Panc1 (cell line): ENCODE measurements around the gene GNAS-AS1. TPM values are rescaled to one million over a fixed set of nuclear protein-coding genes. Genes with fewer than 3 reads are reported as not detected.

Experiments used
- ATAC-seq: fragments of 200-7000 bp; cut with Tn5 transposase; 2 replicates; pipeline ENCODE4 v1.9.1; 2020; ENCODE audit warnings: mild to moderate bottlenecking, moderate library complexity
- BruUV-seq: library from RNA; stranded (reverse); fragments of 400-500 nt; replicated peaks from 2 replicates; lab custom pipeline; 2021; lab: Mats Ljungman, UMichigan
- CTCF ChIA-PET: fragments of 300-600 bp; sonication (Branson Sonifier 250); formaldehyde crosslinking; loops from one replicate; lab custom pipeline; 2022; ENCODE audit warnings: antibody characterized with exemption; lab: Charles Lee
- POLR2A ChIA-PET: fragments of 300-600 bp; sonication (Branson Sonifier 250); formaldehyde crosslinking; loops from one replicate; lab custom pipeline; 2022; ENCODE audit warnings: antibody characterized with exemption; lab: Charles Lee
- DNase-seq: peaks from one replicate; pipeline ENCODE4 v3.0.0-alpha.2; 2010; ENCODE audit warnings: low read depth, low spot score
- H3K27ac ChIP-seq: 2 replicates; pipeline ENCODE4 v1.5.1; 2011; ENCODE audit warnings: mild to moderate bottlenecking, low read length, inconsistent platforms
- H3K27me3 ChIP-seq: fragments of 200-500 bp; sonication (Bioruptor generic); 2 replicates; pipeline ENCODE4 v1.6.0; 2014; ENCODE audit warnings: low read length, inconsistent platforms; ENCODE audit not compliant: control insufficient read depth, insufficient read depth
- H3K36me3 ChIP-seq: fragments of 200-500 bp; sonication (Bioruptor generic); 2 replicates; pipeline ENCODE4 v1.5.1; 2014; ENCODE audit warnings: inconsistent platforms, mild to moderate bottlenecking, low read length, moderate library complexity; ENCODE audit not compliant: control insufficient read depth, insufficient read depth
- H3K4me1 ChIP-seq: 2 replicates; pipeline ENCODE4 v1.5.1; 2011; ENCODE audit warnings: inconsistent platforms, mild to moderate bottlenecking, low read length, moderate library complexity; ENCODE audit not compliant: control insufficient read depth, insufficient read depth
- H3K4me3 ChIP-seq, 2 experiments: 2 replicates each; pipeline ENCODE4 v1.5.1; 2011 to 2012; ENCODE audit warnings: low read depth in 2 of 2, low read length in 2 of 2, mild to moderate bottlenecking in 2 of 2, inconsistent platforms in 1 of 2, moderate library complexity in 1 of 2
- H3K9me3 ChIP-seq: fragments of 200-500 bp; sonication (Bioruptor generic); 2 replicates; pipeline ENCODE4 v1.5.1; 2014; ENCODE audit warnings: low read depth, mild to moderate bottlenecking, inconsistent platforms, low read length, moderate library complexity; ENCODE audit not compliant: control insufficient read depth, insufficient read depth
- POLR2AphosphoS5 ChIP-seq: IDR thresholded peaks from 2 replicates; pipeline ENCODE4 v1.6.1; 2012; ENCODE audit warnings: mild to moderate bottlenecking, low read depth, low read length, moderate library complexity
- SIN3A ChIP-seq: IDR thresholded peaks from 2 replicates; pipeline ENCODE4 v1.6.1; 2012; ENCODE audit warnings: low read depth, mild to moderate bottlenecking, low read length, moderate library complexity, borderline replicate concordance; ENCODE audit not compliant: insufficient read depth
- TCF7L2 ChIP-seq: IDR thresholded peaks from 2 replicates; pipeline ENCODE4 v1.6.1; 2011; ENCODE audit warnings: mild to moderate bottlenecking, low read depth, low read length, inconsistent platforms
- in situ Hi-C: cut with HindIII; loops from 2 replicates; pipeline ENCODE4 v1.10.0; 2016; ENCODE audit warnings: low sequenced_read_pairs, low pct_unique_long_range_greater_than_20kb
- intact Hi-C: fragments of 100-400 bp; cut with micrococcal nuclease; formaldehyde crosslinking; loops from one replicate; pipeline ENCODE4 v1.10.0; 2022; ENCODE audit not compliant: unreplicated experiment
- total RNA-seq: library from RNA; stranded (reverse); gene quantifications from one replicate; pipeline ENCODE4 v1.2.1, GENCODE V29; 2021; ENCODE audit not compliant: unreplicated experiment
- TF ChIP-seq, protein P1 (sequence below): fragments of 450-650 bp; IDR thresholded peaks from 2 replicates; pipeline ENCODE4 v1.5.1; 2017; ENCODE audit warnings: mild to moderate bottlenecking
- TF ChIP-seq, protein P2 (sequence below), 2 experiments: IDR thresholded peaks; 2 replicates each; pipeline ENCODE4 v1.6.1; 2011 to 2012; ENCODE audit warnings: low read depth in 2 of 2, control low read depth in 1 of 2, low read length in 1 of 2, mild to moderate bottlenecking in 1 of 2, moderate library complexity in 1 of 2; ENCODE audit not compliant: insufficient read depth in 1 of 2

GNAS-AS1 gene
- total RNA-seq, 1 experiment from 2014 or later = not detected

DNA sequence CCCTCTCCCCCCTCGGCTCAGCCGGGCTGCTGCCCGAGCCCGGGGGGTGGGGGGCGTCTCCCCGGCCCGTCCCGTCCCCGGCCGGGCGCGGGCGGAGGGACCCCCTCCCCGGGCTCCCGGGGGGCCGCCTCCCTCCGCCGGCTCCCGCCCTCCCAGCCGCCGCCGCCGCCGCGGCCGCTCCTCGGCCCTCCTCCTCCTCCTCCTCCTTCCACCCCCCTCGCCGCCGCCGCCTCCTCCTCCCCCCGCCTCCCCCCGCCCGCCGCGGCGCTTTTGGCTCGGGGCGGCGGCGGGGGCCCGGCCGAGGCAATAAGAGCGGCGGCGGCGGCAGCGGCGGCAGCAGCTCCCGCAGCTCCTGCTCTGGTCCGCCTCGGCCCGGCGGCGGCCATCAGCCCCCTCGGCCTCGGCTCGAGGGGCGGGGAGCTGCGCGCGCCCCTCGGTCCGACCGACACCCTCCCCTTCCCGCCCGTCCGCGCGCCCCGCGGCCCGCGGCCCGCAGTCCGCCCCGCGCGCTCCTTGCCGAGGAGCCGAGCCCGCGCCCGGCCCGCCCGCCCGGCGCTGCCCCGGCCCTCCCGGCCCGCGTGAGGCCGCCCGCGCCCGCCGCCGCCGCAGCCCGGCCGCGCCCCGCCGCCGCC is 40.5 kb upstream of the GNAS-AS1 start:
- TF ChIP-seq, protein P1, sequence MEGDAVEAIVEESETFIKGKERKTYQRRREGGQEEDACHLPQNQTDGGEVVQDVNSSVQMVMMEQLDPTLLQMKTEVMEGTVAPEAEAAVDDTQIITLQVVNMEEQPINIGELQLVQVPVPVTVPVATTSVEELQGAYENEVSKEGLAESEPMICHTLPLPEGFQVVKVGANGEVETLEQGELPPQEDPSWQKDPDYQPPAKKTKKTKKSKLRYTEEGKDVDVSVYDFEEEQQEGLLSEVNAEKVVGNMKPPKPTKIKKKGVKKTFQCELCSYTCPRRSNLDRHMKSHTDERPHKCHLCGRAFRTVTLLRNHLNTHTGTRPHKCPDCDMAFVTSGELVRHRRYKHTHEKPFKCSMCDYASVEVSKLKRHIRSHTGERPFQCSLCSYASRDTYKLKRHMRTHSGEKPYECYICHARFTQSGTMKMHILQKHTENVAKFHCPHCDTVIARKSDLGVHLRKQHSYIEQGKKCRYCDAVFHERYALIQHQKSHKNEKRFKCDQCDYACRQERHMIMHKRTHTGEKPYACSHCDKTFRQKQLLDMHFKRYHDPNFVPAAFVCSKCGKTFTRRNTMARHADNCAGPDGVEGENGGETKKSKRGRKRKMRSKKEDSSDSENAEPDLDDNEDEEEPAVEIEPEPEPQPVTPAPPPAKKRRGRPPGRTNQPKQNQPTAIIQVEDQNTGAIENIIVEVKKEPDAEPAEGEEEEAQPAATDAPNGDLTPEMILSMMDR = no peak
- peak overlapping the region; percentile 68 to 77 for H3K4me3 ChIP-seq
- H3K27me3 ChIP-seq = no peaks in the 10 kb centered on the region
- peaks cover 2% of the 10 kb centered on the region; the same call in 1 of the 2 replicates for H3K36me3 ChIP-seq
- ATAC-seq = peak; percentile 80
- no peaks in the 10 kb centered on the region for H3K9me3 ChIP-seq
- ChIA-PET POLR2A (interaction anchor here (0.6 kb wide), 1 partner anchor 610 kb away, joined by 8 read pairs; no protein-coding TSS in a partner anchor), CTCF (interaction anchor here (0.6 kb wide), 2 partner anchors 76 to 369 kb away, joined by 3 to 4 read pairs; no protein-coding TSS in a partner anchor)
- no peak for DNase-seq
- in situ Hi-C loops (no loop called here), intact Hi-C loops (loop anchor here (10.0 kb wide), 1 partner anchor 94 kb away; the partner anchor contains the start of gene NELFCD)
- H3K27ac ChIP-seq = no peak overlapping the region
- peaks cover 30% of the 10 kb centered on the region for H3K4me1 ChIP-seq
- no TSS peak for BruUV-seq

DNA sequence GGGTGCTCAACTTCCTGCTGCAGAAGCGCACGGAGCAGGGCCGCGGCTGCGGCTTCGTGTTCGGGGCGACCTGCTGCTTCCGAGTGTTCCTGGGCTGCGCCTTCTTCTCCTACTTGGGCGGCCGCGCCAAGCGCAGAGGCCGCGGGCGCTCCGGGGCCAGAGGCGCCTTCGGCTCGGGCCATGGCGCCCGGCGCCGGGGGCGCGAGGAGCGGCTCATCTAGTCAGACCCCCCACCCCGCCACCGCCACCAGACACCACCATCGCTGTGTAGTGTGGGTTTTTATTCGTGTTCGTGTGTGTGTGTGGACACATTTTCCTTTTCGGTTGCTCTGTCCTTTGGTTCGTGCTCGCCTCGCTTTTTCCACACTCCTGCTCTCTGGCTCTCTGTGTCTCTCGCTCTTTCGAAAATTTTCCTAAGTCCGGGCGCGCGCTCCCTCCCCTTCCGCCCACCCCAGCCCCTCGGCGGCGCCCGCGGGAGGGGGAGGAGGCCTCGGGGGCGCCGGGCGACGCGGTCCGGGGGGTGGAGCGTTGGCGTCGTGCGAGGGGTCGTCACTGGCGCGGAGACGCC is 39.9 kb upstream of the GNAS-AS1 start:
- intact Hi-C loops = loop anchor here (10.0 kb wide), 1 partner anchor 94 kb away; the partner anchor contains the start of gene NELFCD
- DNase-seq (no peak), ATAC-seq (peak; percentile 86)
- BruUV-seq = no TSS peak
- ChIA-PET CTCF (no interaction called here), POLR2A (no interaction called here)
- in situ Hi-C loops = no loop called here
- H3K36me3 ChIP-seq = peaks cover 2% of the 10 kb centered on the region; the same call in 1 of the 2 replicates
- TF ChIP-seq, protein P2, sequence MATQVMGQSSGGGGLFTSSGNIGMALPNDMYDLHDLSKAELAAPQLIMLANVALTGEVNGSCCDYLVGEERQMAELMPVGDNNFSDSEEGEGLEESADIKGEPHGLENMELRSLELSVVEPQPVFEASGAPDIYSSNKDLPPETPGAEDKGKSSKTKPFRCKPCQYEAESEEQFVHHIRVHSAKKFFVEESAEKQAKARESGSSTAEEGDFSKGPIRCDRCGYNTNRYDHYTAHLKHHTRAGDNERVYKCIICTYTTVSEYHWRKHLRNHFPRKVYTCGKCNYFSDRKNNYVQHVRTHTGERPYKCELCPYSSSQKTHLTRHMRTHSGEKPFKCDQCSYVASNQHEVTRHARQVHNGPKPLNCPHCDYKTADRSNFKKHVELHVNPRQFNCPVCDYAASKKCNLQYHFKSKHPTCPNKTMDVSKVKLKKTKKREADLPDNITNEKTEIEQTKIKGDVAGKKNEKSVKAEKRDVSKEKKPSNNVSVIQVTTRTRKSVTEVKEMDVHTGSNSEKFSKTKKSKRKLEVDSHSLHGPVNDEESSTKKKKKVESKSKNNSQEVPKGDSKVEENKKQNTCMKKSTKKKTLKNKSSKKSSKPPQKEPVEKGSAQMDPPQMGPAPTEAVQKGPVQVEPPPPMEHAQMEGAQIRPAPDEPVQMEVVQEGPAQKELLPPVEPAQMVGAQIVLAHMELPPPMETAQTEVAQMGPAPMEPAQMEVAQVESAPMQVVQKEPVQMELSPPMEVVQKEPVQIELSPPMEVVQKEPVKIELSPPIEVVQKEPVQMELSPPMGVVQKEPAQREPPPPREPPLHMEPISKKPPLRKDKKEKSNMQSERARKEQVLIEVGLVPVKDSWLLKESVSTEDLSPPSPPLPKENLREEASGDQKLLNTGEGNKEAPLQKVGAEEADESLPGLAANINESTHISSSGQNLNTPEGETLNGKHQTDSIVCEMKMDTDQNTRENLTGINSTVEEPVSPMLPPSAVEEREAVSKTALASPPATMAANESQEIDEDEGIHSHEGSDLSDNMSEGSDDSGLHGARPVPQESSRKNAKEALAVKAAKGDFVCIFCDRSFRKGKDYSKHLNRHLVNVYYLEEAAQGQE (IDR thresholded peaks at IDR 0.05; ENCODE audit: insufficient read depth in 1 of 2, low read depth in 2 of 2, low read length in 1 of 2) = no peak
- peak; percentile 20; the same call in 1 of the 2 replicates for TF ChIP-seq POLR2AphosphoS5
- H3K27me3 ChIP-seq = no peaks in the 10 kb centered on the region
- H3K9me3 ChIP-seq = no peaks in the 10 kb centered on the region
- H3K27ac ChIP-seq = peak overlapping the region; percentile 64
- peak overlapping the region; percentile 61 to 77 for H3K4me3 ChIP-seq
- H3K4me1 ChIP-seq = peaks cover 25% of the 10 kb centered on the region

DNA sequence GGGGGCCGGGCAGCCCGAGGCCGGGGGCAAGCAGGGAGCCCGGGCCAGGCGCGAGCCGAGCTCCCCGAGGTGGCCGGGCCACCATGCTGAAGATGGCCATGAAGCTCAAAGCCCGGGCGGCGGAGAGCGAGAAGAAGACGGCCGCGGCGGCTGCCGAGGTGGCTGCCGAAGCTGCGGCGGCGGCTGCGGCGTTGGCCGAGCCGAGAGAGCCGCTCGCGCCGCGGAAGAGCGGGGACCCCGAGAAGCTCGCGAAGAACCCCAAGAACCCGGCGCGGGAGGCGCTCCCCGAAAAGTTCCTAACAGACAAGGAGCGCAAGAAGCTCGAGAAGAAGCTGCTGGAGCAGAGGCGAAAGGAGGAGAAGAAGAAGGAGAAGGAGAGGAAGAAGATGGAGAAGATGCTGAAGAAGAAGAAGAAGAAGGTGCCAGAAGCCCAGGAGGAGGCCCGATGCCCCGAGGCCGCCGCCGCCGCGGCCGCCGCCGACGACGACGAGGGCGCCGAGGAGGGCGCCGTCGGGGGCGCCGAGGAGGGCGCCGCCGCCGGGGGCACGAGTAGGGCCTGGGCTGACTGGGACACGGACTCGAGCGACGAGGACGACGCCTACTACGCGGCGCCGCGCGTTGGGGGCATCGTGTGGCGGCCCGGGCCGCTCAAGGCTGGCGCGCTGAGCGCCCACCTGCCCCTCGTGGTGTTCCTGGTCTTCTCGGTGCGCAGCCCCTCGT is 39.3 kb upstream of the GNAS-AS1 start:
- H3K4me3 ChIP-seq = peak overlapping the region; percentile 61 to 77
- H3K4me1 ChIP-seq = peaks cover 18% of the 10 kb centered on the region
- ATAC-seq = no peak
- DNase-seq = no peak
- intact Hi-C loops (loop anchor here (10.0 kb wide), 1 partner anchor 95 kb away; the partner anchor contains the start of gene NELFCD), in situ Hi-C loops (no loop called here)
- BruUV-seq = no TSS peak
- TF ChIP-seq POLR2AphosphoS5 = no peak
- TF ChIP-seq, protein P2 (IDR thresholded peaks at IDR 0.05; ENCODE audit: insufficient read depth in 1 of 2, low read depth in 2 of 2, low read length in 1 of 2) = no peak
- no peak for TF ChIP-seq TCF7L2
- TF ChIP-seq, protein P1 = no peak
- no peak for TF ChIP-seq SIN3A
- no peaks in the 10 kb centered on the region for H3K27me3 ChIP-seq
- H3K9me3 ChIP-seq = no peaks in the 10 kb centered on the region
- H3K36me3 ChIP-seq = peaks cover 2% of the 10 kb centered on the region; the same call in 1 of the 2 replicates
- CTCF ChIA-PET = no interaction called here
- peak overlapping the region; percentile 64 for H3K27ac ChIP-seq
- POLR2A ChIA-PET = no interaction called here
